NCI-H2081 treated with DMSO at 0.1 percent for 48 hours (cell line): ENCODE results near the gene FUT3.

Experiments
- DNase-seq: peaks from one replicate; lab custom pipeline; 2025; lab: John Stamatoyannopoulos, UW

Gene FUT3

GRCh38 chr19:5823579-5824281, 27.5 kb downstream of the FUT3 start:
- no peak for DNase-seq

DNA sequence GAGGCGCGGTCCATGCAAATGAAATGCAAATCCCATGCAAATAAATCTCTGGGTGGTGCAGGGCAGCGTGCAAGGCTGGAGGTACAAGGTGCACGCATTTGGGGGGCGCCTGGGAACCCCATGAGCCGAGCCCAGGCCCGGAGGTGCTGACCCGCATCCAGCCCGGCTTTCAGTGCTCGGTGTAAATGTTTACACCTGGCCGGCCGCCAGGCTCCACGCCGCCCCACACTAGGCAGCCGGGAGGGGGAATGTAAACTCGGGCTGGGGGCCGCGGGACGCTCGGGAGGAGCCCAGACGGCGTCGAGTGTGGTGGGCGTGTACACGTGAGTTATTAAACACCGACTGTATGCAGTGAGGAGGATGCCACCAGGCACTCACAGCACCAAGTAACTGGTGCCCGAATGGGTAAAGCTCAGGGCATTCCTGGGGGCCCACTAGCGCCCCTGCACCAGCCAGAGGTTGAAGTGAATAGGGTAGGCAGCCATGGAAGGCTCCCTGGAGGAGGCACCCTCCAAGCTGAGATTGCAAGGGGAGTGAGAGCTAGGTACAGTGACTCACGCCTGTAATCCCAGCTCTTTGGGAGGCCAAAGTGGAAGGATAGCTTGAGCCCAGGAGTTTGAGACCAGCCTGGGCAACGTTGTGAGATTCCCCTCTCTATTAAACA, 28.9 kb downstream of the FUT3 start:
- no peak for DNase-seq

DNA sequence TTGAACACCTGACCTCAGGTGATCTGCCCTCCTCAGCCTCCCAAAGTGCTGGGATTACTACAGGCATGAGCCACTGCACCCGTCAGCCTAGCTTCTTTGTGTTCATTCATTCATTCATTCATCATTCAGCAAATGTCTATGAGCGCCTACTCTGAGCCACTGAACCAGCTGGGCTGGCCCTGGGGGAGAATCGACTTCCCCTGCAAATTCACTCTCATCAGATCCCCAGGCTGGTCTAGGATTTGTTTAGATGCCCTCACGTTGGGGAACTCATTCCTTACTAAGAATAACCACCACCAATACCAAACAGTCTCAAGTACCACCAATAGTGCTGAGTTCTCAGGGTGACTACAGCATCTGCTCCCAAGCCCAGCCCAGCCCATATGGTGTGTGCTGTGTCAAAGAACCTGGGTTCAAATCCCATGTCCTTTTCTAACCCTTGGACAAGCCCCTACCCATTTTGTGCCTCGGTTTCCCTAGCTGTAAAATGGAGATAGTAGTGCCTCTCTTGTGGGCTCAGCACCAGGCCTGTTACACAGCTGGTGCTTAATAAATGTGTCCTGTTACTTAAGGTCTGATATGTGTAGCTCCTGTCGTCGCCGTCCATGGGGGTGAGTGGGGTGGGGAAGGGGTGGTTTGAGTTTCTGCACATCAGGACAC, 29.6 kb downstream of the FUT3 start:
- DNase-seq: no peak

GRCh38 chr19:5820785-5821184, 30.5 kb downstream of the FUT3 start:
- DNase-seq: no peak

DNA sequence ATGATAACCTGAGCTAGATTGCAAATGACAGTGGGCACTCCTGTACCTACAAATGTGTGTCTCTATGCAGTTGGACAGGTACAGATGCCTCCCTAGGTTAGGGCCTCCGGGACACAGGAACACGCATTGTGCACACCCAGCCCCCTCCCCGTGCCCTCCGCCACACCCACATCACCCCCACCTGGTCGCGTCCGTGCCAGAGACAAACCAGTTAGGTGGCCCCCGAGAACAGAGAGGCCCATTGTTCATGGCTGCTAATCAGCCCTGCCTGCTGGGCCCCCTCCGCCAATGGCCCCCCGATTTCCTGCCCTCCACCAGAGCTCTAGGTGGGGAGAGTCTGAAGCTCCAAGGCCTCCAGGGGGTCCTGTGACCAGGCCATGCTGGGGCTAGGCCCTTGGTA, 32.7 kb downstream of the FUT3 start:
- DNase-seq: no peak

DNA sequence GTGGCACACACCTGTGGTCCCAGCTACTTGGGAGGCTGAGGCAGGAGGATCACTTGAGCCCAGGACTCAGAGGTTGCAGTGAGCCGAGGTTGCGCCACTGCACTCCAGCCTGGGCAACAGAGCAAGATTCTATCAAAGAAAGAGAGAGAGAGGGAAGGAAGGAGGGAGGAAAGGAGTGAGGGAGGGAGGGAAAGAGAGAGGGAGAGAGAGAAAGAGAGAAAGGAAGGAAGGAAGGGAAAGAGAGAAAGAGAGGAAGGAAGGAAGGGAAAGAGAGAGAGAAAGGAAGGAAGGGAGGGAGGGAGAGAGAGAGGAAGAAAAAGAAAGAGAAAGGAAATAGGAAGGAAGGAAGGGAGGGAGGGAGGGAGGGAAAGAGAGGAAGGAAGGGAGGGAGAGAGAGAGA, 34.0 kb downstream of the FUT3 start:
- no peak for DNase-seq

DNA sequence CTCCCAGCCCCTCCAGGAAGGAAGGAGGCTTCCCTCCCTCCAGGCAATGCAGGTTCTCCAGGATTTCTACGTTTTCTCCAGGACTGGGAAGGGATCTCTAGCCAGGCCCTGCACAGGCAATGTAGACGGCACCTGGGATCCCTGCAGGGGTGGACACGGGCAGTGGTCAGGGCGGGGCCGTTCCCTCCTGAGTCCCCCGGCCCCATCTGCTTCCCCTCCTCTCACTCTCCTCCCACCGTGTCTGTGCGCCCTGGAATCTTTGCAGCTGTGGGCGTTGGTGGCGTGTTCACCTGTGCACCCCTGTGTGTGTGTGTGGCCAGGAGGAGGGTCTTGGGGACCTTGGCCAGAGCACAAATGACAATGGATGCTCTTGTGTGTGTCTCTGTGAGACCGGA, 36.4 kb downstream of the FUT3 start:
- DNase-seq: no peak

DNA sequence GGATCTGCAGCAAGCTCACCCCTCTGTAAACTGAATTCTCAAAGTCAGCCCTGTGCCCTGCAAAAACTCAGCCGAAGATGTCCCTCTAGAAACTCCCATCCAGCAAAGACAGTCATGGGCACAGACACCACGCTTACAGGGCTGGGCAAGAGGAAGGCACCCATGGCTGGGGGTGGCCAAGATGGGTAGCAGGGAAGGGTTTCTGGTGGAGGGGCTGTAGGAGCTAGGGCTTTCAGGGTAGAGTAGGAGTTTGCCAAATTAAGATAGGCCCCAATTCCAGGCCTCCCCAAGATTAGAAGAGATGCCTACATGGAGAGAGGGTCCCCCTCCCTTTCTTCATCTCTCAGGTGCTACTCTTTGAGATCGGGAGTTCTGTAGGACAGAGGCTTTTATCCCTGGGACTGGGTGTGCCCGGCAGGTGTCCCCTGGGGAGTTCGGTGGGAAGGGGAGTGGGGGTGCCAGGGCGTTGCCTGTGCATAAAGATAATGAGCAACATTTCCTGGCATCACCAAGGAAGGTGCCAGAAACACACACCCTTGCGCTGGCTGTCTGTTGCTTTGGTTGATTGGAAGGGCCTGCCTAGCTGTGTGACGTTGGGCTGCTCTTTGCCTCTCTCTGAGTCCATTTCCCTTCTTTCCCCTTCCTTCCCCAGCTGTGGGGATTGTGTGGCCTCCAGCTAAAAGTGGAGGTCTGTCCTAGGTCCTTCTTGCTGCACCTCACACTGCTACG, 37.0 kb downstream of the FUT3 start:
- no peak for DNase-seq

DNA sequence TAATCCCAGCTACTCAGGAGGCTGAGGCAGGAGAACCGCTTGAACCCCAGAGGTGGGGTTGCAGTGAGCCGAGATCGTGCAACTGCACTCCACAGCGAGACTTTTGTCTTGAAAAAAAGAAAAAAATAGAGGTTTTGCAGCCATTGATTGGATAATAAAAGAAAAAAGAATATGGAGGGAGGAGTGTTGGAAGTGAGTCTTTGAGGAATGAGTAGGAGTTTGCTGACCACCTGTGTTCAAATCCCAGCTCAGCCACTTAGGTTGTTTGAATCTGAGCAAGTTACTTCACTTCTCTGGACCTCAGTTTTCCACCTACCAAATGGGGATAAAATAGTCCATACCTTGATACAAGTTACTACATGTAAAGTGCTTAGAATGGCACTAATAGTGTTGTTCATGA, 40.1 kb downstream of the FUT3 start:
- no peak for DNase-seq

DNA sequence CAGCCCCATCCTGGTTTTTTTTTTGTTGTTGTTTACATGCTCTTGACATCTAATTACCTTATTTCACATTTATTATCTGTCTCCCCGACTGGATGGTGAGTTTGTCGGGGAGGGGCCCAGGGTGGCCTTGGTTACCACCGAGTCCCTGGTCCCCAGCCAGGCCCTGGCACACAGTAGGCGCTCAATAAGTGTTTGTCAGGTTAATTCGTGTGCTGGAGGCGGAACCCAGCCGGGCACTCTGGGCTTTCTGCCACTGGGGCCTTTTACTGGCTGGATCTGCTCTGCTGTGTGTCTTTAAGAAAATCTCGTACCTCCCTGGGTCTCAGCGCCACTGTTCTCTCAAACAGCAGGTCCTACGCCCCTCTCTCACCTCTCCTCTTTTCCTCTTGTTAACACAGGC, 41.8 kb downstream of the FUT3 start:
- no peak for DNase-seq

DNA sequence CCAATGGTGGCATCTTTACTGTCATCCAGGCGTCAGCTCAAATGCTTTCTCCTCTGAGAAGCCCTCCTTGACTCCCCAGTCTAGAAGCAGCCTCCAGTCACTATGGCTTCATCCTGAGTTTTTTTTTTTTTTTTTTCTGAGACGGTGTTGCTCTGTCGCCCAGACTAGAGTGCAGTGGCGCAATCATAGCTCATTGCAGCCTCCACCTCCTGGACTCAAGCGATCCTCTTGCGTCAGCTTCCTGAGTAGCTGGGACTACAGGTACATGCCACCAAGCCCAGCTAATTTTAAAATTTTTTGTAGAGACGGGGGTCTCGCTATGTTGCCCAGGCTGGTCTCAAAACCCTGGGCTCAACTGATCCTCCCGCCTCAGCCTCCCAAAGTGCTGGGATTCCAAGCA, 42.2 kb downstream of the FUT3 start:
- DNase-seq: no peak

DNA sequence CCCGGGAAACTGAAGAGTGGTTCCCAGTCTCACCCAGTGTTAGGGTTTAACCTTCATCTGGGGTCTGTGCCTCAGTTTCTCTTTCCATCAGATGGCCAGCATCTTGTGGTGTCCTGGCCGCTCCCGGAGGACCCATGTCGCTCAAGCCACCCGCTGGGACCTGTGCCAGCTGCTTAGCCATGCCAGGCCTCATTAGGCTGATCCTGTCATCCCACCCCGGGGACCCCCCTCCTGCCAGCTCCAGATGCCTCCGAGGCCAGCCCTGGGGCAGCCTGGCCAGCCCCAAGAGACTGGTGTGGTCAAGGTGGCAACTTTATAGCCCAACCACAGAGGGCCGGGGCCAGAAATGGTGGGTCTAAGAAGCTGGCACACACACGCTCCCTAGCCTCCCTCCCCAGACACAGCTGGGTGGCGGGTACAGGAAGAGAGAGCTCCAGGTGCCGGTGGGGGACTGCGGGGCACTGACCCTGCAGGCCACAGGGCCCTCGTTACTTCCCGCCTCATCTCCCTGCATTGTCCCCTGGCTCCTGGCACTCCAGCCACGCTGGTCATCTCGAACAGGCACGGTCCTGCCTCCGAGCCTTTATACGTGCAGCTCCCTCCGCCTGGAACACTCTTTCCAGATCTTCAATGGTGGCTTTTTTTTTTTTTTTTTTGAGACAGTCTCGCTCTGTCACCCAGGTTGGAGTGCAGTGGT, 43.0 kb downstream of the FUT3 start:
- no peak for DNase-seq

DNA sequence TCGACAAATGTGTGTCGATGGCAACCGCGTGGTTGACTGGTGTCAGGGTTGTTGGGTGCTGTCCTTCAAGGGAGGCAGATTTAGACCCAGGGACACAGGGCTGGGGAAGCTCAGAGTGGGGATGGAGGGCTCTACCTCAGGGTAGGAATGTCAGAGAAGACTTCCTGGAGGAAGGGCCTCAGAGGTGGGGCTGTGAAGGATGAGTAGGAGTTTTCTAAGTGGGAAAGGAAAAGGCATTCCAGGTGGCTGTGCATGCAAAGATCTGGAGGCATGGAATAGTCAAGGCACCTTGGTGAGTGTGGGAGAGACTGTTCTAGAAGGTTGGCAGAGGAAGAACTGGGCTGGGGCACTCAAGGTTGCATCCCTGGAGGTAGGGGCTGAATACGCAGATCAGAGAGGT, 44.3 kb downstream of the FUT3 start:
- DNase-seq: no peak

DNA sequence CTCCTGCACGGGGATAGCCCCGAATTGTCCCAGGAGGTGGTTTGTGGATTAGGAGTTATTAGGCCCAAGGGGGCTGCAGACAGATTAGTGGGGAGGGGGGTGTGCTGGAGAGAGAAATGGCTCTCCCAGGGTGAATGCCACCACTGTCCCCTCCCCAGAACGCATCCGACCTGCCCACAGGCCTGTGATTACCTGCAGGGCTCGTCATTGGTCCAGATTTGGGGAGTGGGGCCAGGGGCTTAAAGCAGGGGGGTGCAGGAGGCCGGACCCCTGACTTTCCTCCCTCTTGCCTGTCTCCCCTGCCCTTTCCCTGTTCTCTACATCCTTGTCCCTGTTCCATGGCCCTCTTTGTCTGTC, 45.1 kb downstream of the FUT3 start:
- no peak for DNase-seq

GRCh38 chr19:5805462-5806132, 45.7 kb downstream of the FUT3 start:
- no peak for DNase-seq

DNA sequence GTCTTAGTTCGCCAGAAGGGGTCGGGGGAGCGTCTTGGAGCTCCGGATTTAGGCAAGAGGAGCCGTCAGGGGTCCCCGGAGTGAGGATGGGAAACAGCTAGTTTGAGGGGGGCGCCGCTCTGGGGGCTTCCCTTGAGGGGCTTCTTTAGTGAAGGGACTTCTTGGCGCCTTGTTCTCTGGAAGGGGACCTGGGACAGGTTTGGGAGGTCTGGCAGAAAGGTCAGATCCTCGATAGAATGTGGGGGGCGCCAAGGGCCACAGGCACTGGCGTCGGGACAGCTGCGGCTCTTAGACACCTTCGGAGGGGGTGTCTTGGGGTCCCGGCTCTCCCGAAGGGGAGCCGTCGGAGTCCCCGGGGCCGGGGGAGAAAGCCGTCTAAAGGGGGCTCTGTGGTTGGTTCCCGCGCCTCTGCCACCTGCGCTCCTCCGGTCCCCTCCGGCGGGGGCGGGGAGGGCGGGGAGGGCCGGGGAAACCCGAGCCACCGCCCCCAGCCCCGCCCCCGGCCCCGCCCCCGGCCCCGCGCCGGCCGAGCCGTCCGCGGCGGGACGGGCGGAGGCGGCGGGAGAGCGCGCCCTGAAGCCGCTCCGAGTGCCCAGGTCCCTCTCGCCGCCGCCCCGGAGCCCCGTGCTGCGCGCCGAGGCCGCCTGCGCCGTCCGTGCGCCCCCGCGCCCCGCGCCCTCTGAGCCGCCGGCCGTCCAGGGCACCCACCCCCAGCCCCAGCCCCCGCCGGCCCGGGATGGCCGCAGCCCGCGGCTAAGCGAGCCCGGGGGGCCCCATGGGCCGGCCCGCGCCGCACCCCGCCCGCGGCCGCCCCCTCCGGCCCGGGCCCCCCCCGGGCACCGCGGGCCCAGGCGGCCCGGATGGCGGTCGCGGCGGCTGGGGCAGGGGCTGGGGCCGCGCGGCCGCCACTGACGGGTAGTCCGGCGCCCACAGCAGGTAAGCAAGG, 46.5 kb downstream of the FUT3 start, which contains the start of gene NRTN:
Gene NRTN (plus strand): TSS at position 552 of the 946 bp plus-strand sequence. CDS start 19,099 bp downstream, outside the sequence.
- no peak for DNase-seq

- DNase-seq: peak; percentile 30
These were observed 47.3 kb downstream of the FUT3 start for GRCh38 chr19:5803752-5804515.

GRCh38 chr19:5803441-5803751, 47.9 kb downstream of the FUT3 start:
- DNase-seq: no peak

DNA sequence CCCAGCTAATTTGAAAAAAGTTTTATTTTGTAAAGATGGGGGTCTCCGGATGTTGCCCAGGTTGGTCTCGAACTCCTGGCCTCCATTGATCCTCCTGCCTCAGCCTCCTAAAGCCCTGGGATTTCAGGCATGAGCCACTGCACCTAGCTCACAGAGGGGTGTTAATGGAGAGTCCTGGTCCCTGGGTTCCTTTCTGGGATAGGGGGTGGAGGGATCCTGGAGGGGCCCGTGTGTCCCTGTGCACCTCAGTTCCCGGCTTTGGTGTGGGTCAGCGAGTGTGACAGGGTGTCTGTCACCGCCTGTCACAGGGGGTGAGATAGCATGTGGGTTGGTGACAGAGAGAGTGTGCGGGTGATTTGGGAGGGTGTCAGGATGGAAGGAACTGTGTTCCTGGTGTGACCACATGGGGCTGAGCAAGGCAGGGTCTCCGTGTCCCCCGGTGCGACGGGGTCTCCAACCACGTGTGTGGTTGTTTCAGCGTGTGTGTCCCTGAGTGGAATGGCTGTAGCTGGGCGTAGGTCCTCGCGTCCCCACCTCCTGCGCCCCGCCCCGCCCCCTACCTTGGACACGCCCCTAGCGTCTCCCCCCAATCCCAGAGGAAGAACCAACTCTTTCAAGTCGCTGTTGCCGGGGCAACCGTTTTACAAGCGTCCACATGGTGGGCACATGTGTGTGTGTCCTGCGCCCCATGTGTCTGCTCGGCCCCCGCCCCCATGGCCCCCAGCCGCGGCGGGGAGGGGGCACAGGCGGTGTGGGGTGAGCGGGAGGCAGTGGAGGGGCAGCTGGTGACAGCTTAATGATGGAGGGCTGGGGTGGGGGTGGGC, 49.2 kb downstream of the FUT3 start:
- DNase-seq: no peak
